ENCODE data around the gene FGD5.

Gene FGD5

GRCh38 chr3:14883226-14883625 is 64.5 kb downstream of the FGD5 start:
- no peak overlapping the region for H2BK120ac ChIP-seq (ENCODE audit: low read depth, low read length)
- no peak overlapping the region for H2BK15ac ChIP-seq (ENCODE audit: low read length)
- H2BK12ac ChIP-seq (ENCODE audit: low read length) = no peak overlapping the region
- H3K18ac ChIP-seq (ENCODE audit: low read length) = no peak overlapping the region
- peaks cover 0 to 12% (median 0%) of the 10 kb centered on the region in 3 experiments for H3K27me3 ChIP-seq (ENCODE audit: control insufficient read depth in 3 of 3, insufficient read depth in 3 of 3, low read depth in 1 of 3, low read length in 3 of 3)
- H3K4me3 ChIP-seq (ENCODE audit: low read length in 2 of 2) = no peak overlapping the region
- no peak overlapping the region for H2BK5ac ChIP-seq (ENCODE audit: low read length)
- no peaks in the 10 kb centered on the region for H3K9me3 ChIP-seq (replicated peaks in 1 of 2; ENCODE audit: control insufficient read depth in 2 of 2, insufficient read depth in 1 of 2, low read depth in 1 of 2, low read length in 2 of 2)
- no peak overlapping the region for H3K4me2 ChIP-seq (ENCODE audit: insufficient read depth, low read length, poor library complexity, severe bottlenecking)
- DNase-seq (ENCODE audit: low spot score) = no peak
- WGBS, 2 donors (ENCODE audit: extremely low coverage in 2 of 2, insufficient read length in 2 of 2, insufficient replicate concordance in 1 of 2) = 100% methylated on average over 1 of the region's 5 CpGs
- H3K23ac ChIP-seq (ENCODE audit: low read depth, low read length, poor library complexity) = no peak overlapping the region
- H3K27ac ChIP-seq (replicated peaks; ENCODE audit: low read length) = no peak overlapping the region
- H4K91ac ChIP-seq (ENCODE audit: low read depth, low read length, poor library complexity) = no peak overlapping the region
- H3K79me1 ChIP-seq (ENCODE audit: low read depth, low read length) = no peaks in the 10 kb centered on the region
- H3K4ac ChIP-seq (ENCODE audit: low read length) = no peak overlapping the region
- H3K36me3 ChIP-seq (replicated peaks in 1 of 2; ENCODE audit: control insufficient read depth in 2 of 2, insufficient read depth in 2 of 2, low read length in 2 of 2) = no peaks in the 10 kb centered on the region
- no peaks in the 10 kb centered on the region for H3K4me1 ChIP-seq (ENCODE audit: control insufficient read depth in 2 of 2, insufficient read depth in 1 of 2, low read depth in 1 of 2, low read length in 2 of 2)
- no peak overlapping the region for H4K8ac ChIP-seq (ENCODE audit: low read depth, low read length)
- no peak overlapping the region for H2AK5ac ChIP-seq (ENCODE audit: low read depth, low read length)
- H2AFZ ChIP-seq (ENCODE audit: low read length) = no peak overlapping the region
- H3K9ac ChIP-seq (ENCODE audit: low read depth, low read length, poor library complexity) = no peak overlapping the region
- no peak overlapping the region for H3K14ac ChIP-seq (ENCODE audit: low read length)

- no peak for DNase-seq (ENCODE audit: low spot score)
- Histone ChIP-seq H2BK12ac (ENCODE audit: low read length) (no peak overlapping the region), H3K4me2 (ENCODE audit: insufficient read depth, low read length, poor library complexity, severe bottlenecking) (no peak overlapping the region), H3K79me1 (ENCODE audit: low read depth, low read length) (no peaks in the 10 kb centered on the region), H2AK5ac (ENCODE audit: low read depth, low read length) (no peak overlapping the region), H3K4ac (ENCODE audit: low read length) (no peak overlapping the region), H3K9me3 (replicated peaks in 1 of 2; ENCODE audit: control insufficient read depth in 2 of 2, insufficient read depth in 1 of 2, low read depth in 1 of 2, low read length in 2 of 2) (no peaks in the 10 kb centered on the region), H4K91ac (ENCODE audit: low read depth, low read length, poor library complexity) (no peak overlapping the region), H3K18ac (ENCODE audit: low read length) (no peak overlapping the region), H4K8ac (ENCODE audit: low read depth, low read length) (no peak overlapping the region), H3K4me3 (ENCODE audit: low read length in 2 of 2) (no peak overlapping the region), H2AFZ (ENCODE audit: low read length) (no peak overlapping the region), H3K23ac (ENCODE audit: low read depth, low read length, poor library complexity) (no peak overlapping the region), H2BK15ac (ENCODE audit: low read length) (no peak overlapping the region), H2BK120ac (ENCODE audit: low read depth, low read length) (no peak overlapping the region), H3K27me3 (ENCODE audit: control insufficient read depth in 3 of 3, insufficient read depth in 3 of 3, low read depth in 1 of 3, low read length in 3 of 3) (peaks cover 0 to 22% (median 0%) of the 10 kb centered on the region in 3 experiments), H3K9ac (ENCODE audit: low read depth, low read length, poor library complexity) (no peak overlapping the region), H3K4me1 (ENCODE audit: control insufficient read depth in 2 of 2, insufficient read depth in 1 of 2, low read depth in 1 of 2, low read length in 2 of 2) (no peaks in the 10 kb centered on the region), H3K36me3 (replicated peaks in 1 of 2; ENCODE audit: control insufficient read depth in 2 of 2, insufficient read depth in 2 of 2, low read length in 2 of 2) (no peaks in the 10 kb centered on the region), H3K27ac (replicated peaks; ENCODE audit: low read length) (no peak overlapping the region), H3K14ac (ENCODE audit: low read length) (no peak overlapping the region), H2BK5ac (ENCODE audit: low read length) (no peak overlapping the region)
- WGBS, 2 donors (ENCODE audit: extremely low coverage in 2 of 2, insufficient read length in 2 of 2, insufficient replicate concordance in 1 of 2) = no CpG with 5 or more reads among the region's 11 CpGs
Observed at GRCh38 chr3:14884665-14885064, 65.9 kb downstream of the FGD5 start.

GRCh38 chr3:14885307-14885706 is 66.5 kb downstream of the FGD5 start:
- H2AFZ ChIP-seq (ENCODE audit: low read length) = no peak overlapping the region
- WGBS, 2 donors (ENCODE audit: extremely low coverage in 2 of 2, insufficient read length in 2 of 2, insufficient replicate concordance in 1 of 2) = no CpG with 5 or more reads among the region's 13 CpGs
- H2BK5ac ChIP-seq (ENCODE audit: low read length) = no peak overlapping the region
- H4K91ac ChIP-seq (ENCODE audit: low read depth, low read length, poor library complexity) = no peak overlapping the region
- no peak overlapping the region for H3K4me3 ChIP-seq (ENCODE audit: low read length in 2 of 2)
- no peak for DNase-seq (ENCODE audit: low spot score)
- no peak overlapping the region for H3K27ac ChIP-seq (replicated peaks; ENCODE audit: low read length)
- no peak overlapping the region for H3K4ac ChIP-seq (ENCODE audit: low read length)
- H4K8ac ChIP-seq (ENCODE audit: low read depth, low read length) = no peak overlapping the region
- H3K4me2 ChIP-seq (ENCODE audit: insufficient read depth, low read length, poor library complexity, severe bottlenecking) = no peak overlapping the region
- H3K18ac ChIP-seq (ENCODE audit: low read length) = no peak overlapping the region
- H2AK5ac ChIP-seq (ENCODE audit: low read depth, low read length) = no peak overlapping the region
- no peak overlapping the region for H2BK15ac ChIP-seq (ENCODE audit: low read length)
- no peaks in the 10 kb centered on the region for H3K79me1 ChIP-seq (ENCODE audit: low read depth, low read length)
- H2BK120ac ChIP-seq (ENCODE audit: low read depth, low read length) = no peak overlapping the region
- H3K14ac ChIP-seq (ENCODE audit: low read length) = no peak overlapping the region
- H3K4me1 ChIP-seq (ENCODE audit: control insufficient read depth in 2 of 2, insufficient read depth in 1 of 2, low read depth in 1 of 2, low read length in 2 of 2) = no peaks in the 10 kb centered on the region
- no peaks in the 10 kb centered on the region for H3K36me3 ChIP-seq (replicated peaks in 1 of 2; ENCODE audit: control insufficient read depth in 2 of 2, insufficient read depth in 2 of 2, low read length in 2 of 2)
- no peak overlapping the region for H3K23ac ChIP-seq (ENCODE audit: low read depth, low read length, poor library complexity)
- H2BK12ac ChIP-seq (ENCODE audit: low read length) = no peak overlapping the region
- no peaks in the 10 kb centered on the region for H3K9me3 ChIP-seq (replicated peaks in 1 of 2; ENCODE audit: control insufficient read depth in 2 of 2, insufficient read depth in 1 of 2, low read depth in 1 of 2, low read length in 2 of 2)
- H3K9ac ChIP-seq (ENCODE audit: low read depth, low read length, poor library complexity) = no peak overlapping the region
- H3K27me3 ChIP-seq (ENCODE audit: control insufficient read depth in 3 of 3, insufficient read depth in 3 of 3, low read depth in 1 of 3, low read length in 3 of 3) = peaks cover 0 to 28% (median 0%) of the 10 kb centered on the region in 3 experiments

- H3K27me3 ChIP-seq (ENCODE audit: control insufficient read depth in 3 of 3, insufficient read depth in 3 of 3, low read depth in 1 of 3, low read length in 3 of 3) = peaks cover 0 to 33% (median 0%) of the 10 kb centered on the region in 3 experiments
- no peak overlapping the region for H4K8ac ChIP-seq (ENCODE audit: low read depth, low read length)
- no peak overlapping the region for H3K23ac ChIP-seq (ENCODE audit: low read depth, low read length, poor library complexity)
- no peaks in the 10 kb centered on the region for H3K9me3 ChIP-seq (replicated peaks in 1 of 2; ENCODE audit: control insufficient read depth in 2 of 2, insufficient read depth in 1 of 2, low read depth in 1 of 2, low read length in 2 of 2)
- WGBS, 2 donors (ENCODE audit: extremely low coverage in 2 of 2, insufficient read length in 2 of 2, insufficient replicate concordance in 1 of 2) = no CpG with 5 or more reads among the region's 3 CpGs
- H2AK5ac ChIP-seq (ENCODE audit: low read depth, low read length) = no peak overlapping the region
- no peaks in the 10 kb centered on the region for H3K79me1 ChIP-seq (ENCODE audit: low read depth, low read length)
- no peak overlapping the region for H3K4me2 ChIP-seq (ENCODE audit: insufficient read depth, low read length, poor library complexity, severe bottlenecking)
- no peak overlapping the region for H2BK15ac ChIP-seq (ENCODE audit: low read length)
- H2BK5ac ChIP-seq (ENCODE audit: low read length) = no peak overlapping the region
- no peak for DNase-seq (ENCODE audit: low spot score)
- H2BK12ac ChIP-seq (ENCODE audit: low read length) = no peak overlapping the region
- no peak overlapping the region for H2AFZ ChIP-seq (ENCODE audit: low read length)
- H3K18ac ChIP-seq (ENCODE audit: low read length) = no peak overlapping the region
- no peak overlapping the region for H3K27ac ChIP-seq (replicated peaks; ENCODE audit: low read length)
- no peak overlapping the region for H4K91ac ChIP-seq (ENCODE audit: low read depth, low read length, poor library complexity)
- H3K4me3 ChIP-seq (ENCODE audit: low read length in 2 of 2) = no peak overlapping the region
- H3K4ac ChIP-seq (ENCODE audit: low read length) = no peak overlapping the region
- H3K14ac ChIP-seq (ENCODE audit: low read length) = no peak overlapping the region
- H3K36me3 ChIP-seq (replicated peaks in 1 of 2; ENCODE audit: control insufficient read depth in 2 of 2, insufficient read depth in 2 of 2, low read length in 2 of 2) = no peaks in the 10 kb centered on the region
- H2BK120ac ChIP-seq (ENCODE audit: low read depth, low read length) = no peak overlapping the region
- no peak overlapping the region for H3K9ac ChIP-seq (ENCODE audit: low read depth, low read length, poor library complexity)
- H3K4me1 ChIP-seq (ENCODE audit: control insufficient read depth in 2 of 2, insufficient read depth in 1 of 2, low read depth in 1 of 2, low read length in 2 of 2) = no peaks in the 10 kb centered on the region
Observed at GRCh38 chr3:14886101-14886500, 67.3 kb downstream of the FGD5 start.

Measured in neuronal stem cell (in vitro differentiated cells).